ENCODE results near the gene FAM131B. TPM values are rescaled to one million over a fixed set of nuclear protein-coding genes. Genes with fewer than 3 reads are reported as not detected.

The FAM131B gene
- total and polyA plus RNA-seq, 2 of the 13 experiments (the other 11 are each of a cell fraction or from before 2014, with no cell fraction given): 0.07 TPM; not detected in 1

GRCh38 chr7:143379611-143380259 lies 17.2 kb upstream of the FAM131B start:
- peaks cover 5% of the 10 kb centered on the region; the same call in 1 of the 2 replicates for H4K20me1 ChIP-seq (ENCODE audit: insufficient read depth, low read length)
- H3K27me3 ChIP-seq (ENCODE audit: control insufficient read depth in 1 of 2, insufficient read depth in 2 of 2, low read length in 2 of 2): no peaks in the 10 kb centered on the region
- peak overlapping the region; percentile 94 to 98 (median 98); a peak in 5 of 6 replicates for H3K4me3 ChIP-seq (replicated peaks in 1 of 3; ENCODE audit: insufficient read depth in 1 of 3, low read depth in 2 of 3, low read length in 3 of 3)
- DNase-seq (ENCODE audit: low spot score) (no peak), ATAC-seq (peak; percentile 4), FAIRE-seq (no peak)
- H2AFZ ChIP-seq (ENCODE audit: low read length): no peak overlapping the region
- peaks cover 12% of the 10 kb centered on the region for H3K79me2 ChIP-seq (ENCODE audit: insufficient read depth, low read length)
- intact Hi-C loops (cut with micrococcal nuclease; ENCODE audit: unreplicated experiment): loop anchor here (1.0 to 2.0 kb wide), 3 partner anchors 29 to 95 kb away; partner anchors contain the start of genes EPHA1 and TMEM139
- H3K4me1 ChIP-seq (ENCODE audit: insufficient read depth, low read length): peaks cover 47% of the 10 kb centered on the region
- peak overlapping the region; percentile 88; the same call in 1 of the 2 replicates for H3K9ac ChIP-seq (ENCODE audit: insufficient read depth, low read depth, low read length)
- WGBS (ENCODE audit: low lambda C conversion rate): 43% methylated on average over 13 of the region's 15 CpGs
- BruUV-seq (replicated peaks): TSS peak; percentile 74
- CTCF ChIA-PET (ENCODE audit: low intra/inter-chr PET ratio, low total read pairs): interaction anchor here (2.8 kb wide), 1 partner anchor 37 kb away, joined by 24 read pairs; no protein-coding TSS in a partner anchor
- peak overlapping the region; percentile 13 for H3K27ac ChIP-seq (ENCODE audit: extremely low read length, insufficient read depth, low read length)
- in situ Hi-C loops (cut with HindIII; ENCODE audit: extremely low pct_ligation_motif_present, low pct_unique_long_range_greater_than_20kb): loop anchor here (5.0 to 25.0 kb wide), 2 partner anchors 38 to 533 kb away; partner anchors contain the start of gene TCAF1
- POLR2A ChIA-PET: interaction anchor here (0.8 to 2.2 kb wide), 6 partner anchors 11 to 116 kb away, joined by 3 to 17 read pairs (median 10); partner anchors contain the start of genes CASP2, EPHA1 and GSTK1
- no peaks in the 10 kb centered on the region for H3K36me3 ChIP-seq (replicated peaks in 1 of 2; ENCODE audit: control insufficient read depth in 1 of 2, insufficient read depth in 2 of 2, low read length in 2 of 2)
- peak overlapping the region; percentile 81 for H3K4me2 ChIP-seq (ENCODE audit: low read depth, low read length)
- H3K9me3 ChIP-seq (ENCODE audit: low read length): no peaks in the 10 kb centered on the region
- TF ChIP-seq ZNF800 (CRISPR knock-in tag; IDR thresholded peaks at IDR 0.05) (0 out of 2 replicates have a peak, but pooled peaks have one; percentile 24), ZNF512 (CRISPR knock-in tag; IDR thresholded peaks at IDR 0.05) (peak; percentile 65; the same call in 1 of the 2 replicates), ZNF383 (CRISPR knock-in tag; IDR thresholded peaks at IDR 0.05; ENCODE audit: borderline replicate concordance) (no peak), ZNF503 (CRISPR knock-in tag; IDR thresholded peaks at IDR 0.05) (no peak), ZNF34 (CRISPR knock-in tag; IDR thresholded peaks at IDR 0.05; ENCODE audit: borderline replicate concordance) (no peak), MAF1 (CRISPR knock-in tag; IDR thresholded peaks at IDR 0.05; ENCODE audit: borderline replicate concordance) (no peak), ZNF3 (CRISPR knock-in tag; IDR thresholded peaks at IDR 0.05) (no peak), ZNF605 (CRISPR knock-in tag; IDR thresholded peaks at IDR 0.05) (0 out of 2 replicates have a peak, but pooled peaks have one; percentile 5), NRL (CRISPR knock-in tag; IDR thresholded peaks at IDR 0.05; ENCODE audit: borderline replicate concordance) (no peak), AHDC1 (CRISPR knock-in tag; IDR thresholded peaks at IDR 0.05; ENCODE audit: borderline replicate concordance) (0 out of 2 replicates have a peak, but pooled peaks have one; percentile 38), SRSF1 (optimal IDR thresholded peaks at IDR 0.05; ENCODE audit: low read depth, low read length) (no peak)

Data from HepG2 (cell line).